HL-60/S4 treated with phorbol 12-myristate 13-acetate at 8.2 ng/mL for 4 days and 3 days (cell line): ENCODE data around the gene COL5A1.
"Not testable (repeated sequence)": the region's sequence is repeated elsewhere in the genome, so short reads cannot be mapped to it uniquely, and the experiment has no call there.

Experiments
- in situ Hi-C: fragments of 300-500 bp; cut with MboI; formaldehyde crosslinking; loops from 2 replicates; pipeline ENCODE4 v1.15.0; 2022; ENCODE audit warnings: low sequenced_read_pairs

Gene COL5A1

GRCh38 chr9:134655586-134656333, 14.2 kb downstream of the COL5A1 start:
- in situ Hi-C loops = no loop called here

- in situ Hi-C loops = no loop called here
Measured at GRCh38 chr9:134656334-134657006, 14.9 kb downstream of the COL5A1 start.

- in situ Hi-C loops = no loop called here
Measured at GRCh38 chr9:134657666-134658377, 16.2 kb downstream of the COL5A1 start.

GRCh38 chr9:134658378-134658955, 16.9 kb downstream of the COL5A1 start:
- in situ Hi-C loops = no loop called here

GRCh38 chr9:134659688-134660131, 18.1 kb downstream of the COL5A1 start:
- in situ Hi-C loops = no loop called here

- in situ Hi-C loops = no loop called here
Measured at GRCh38 chr9:134660407-134660806, 18.8 kb downstream of the COL5A1 start.

- in situ Hi-C loops = no loop called here
Measured at GRCh38 chr9:134661299-134661698, 19.7 kb downstream of the COL5A1 start.

- in situ Hi-C loops = no loop called here
Measured at GRCh38 chr9:134661791-134662142, 20.2 kb downstream of the COL5A1 start.

GRCh38 chr9:134662143-134662876, 20.7 kb downstream of the COL5A1 start:
- in situ Hi-C loops = no loop called here

- in situ Hi-C loops = no loop called here
Measured at GRCh38 chr9:134663084-134663483, 21.5 kb downstream of the COL5A1 start.

GRCh38 chr9:134663753-134664415, 22.3 kb downstream of the COL5A1 start:
- in situ Hi-C loops = no loop called here

- in situ Hi-C loops = no loop called here
Measured at GRCh38 chr9:134664446-134664845, 22.8 kb downstream of the COL5A1 start.

- in situ Hi-C loops = no loop called here
Measured at GRCh38 chr9:134666208-134666607, 24.6 kb downstream of the COL5A1 start.

- in situ Hi-C loops = no loop called here
Measured at GRCh38 chr9:134666831-134667230, 25.2 kb downstream of the COL5A1 start.

GRCh38 chr9:134668977-134669376, 27.4 kb downstream of the COL5A1 start:
- in situ Hi-C loops = not testable (repeated sequence)

GRCh38 chr9:134669399-134669955, 27.9 kb downstream of the COL5A1 start:
- in situ Hi-C loops = no loop called here

- in situ Hi-C loops = no loop called here
Measured at GRCh38 chr9:134670042-134670525, 28.5 kb downstream of the COL5A1 start.

- in situ Hi-C loops = no loop called here
Measured at GRCh38 chr9:134670851-134671281, 29.3 kb downstream of the COL5A1 start.

- in situ Hi-C loops = no loop called here
Measured at GRCh38 chr9:134671341-134672113, 29.9 kb downstream of the COL5A1 start.
